SH-SY5Y (cell line): ENCODE measurements around the gene ASTN1.
A peak's percentile ranks its signal among the peaks of the same experiment; 100 is the strongest.

Experiments used
- GATA2 ChIP-seq: IDR thresholded peaks from 2 replicates; pipeline ENCODE4 v1.6.1; 2011; ENCODE audit warnings: mild to moderate bottlenecking, low read depth, low read length
- GATA3 ChIP-seq: IDR thresholded peaks from 2 replicates; pipeline ENCODE4 v1.6.1; 2011; ENCODE audit warnings: low read depth, mild to moderate bottlenecking, low read length, moderate library complexity

GRCh38 chr1:177082855-177083693 is 81.4 kb downstream of the ASTN1 start:
- TF ChIP-seq GATA3 (peak; percentile 73), GATA2 (no peak; the same call in 1 of the 2 replicates)
